ENCODE measurements around the gene LIPC. TPM values are rescaled to one million over a fixed set of nuclear protein-coding genes. Genes with fewer than 3 reads are reported as not detected.

LIPC gene
- total and polyA plus RNA-seq, 10 of the 15 experiments (the other 5 are each of a cell fraction or from before 2014, with no cell fraction given), result 0.06 to 0.31 (median 0.16) TPM; not detected in 1

GRCh38 chr15:58530056-58530590 lies 98.3 kb downstream of the LIPC start:
- ChIA-PET CTCF (no interaction called here), POLR2A (no interaction called here), RAD21 (ENCODE audit: unreplicated experiment) (no interaction called here), SMC1A (ENCODE audit: uncharacterized antibody, unreplicated experiment) (interaction anchor here (1.1 to 1.5 kb wide), 2 partner anchors 9 to 15 kb away, joined by 3 read pairs; no protein-coding TSS in a partner anchor)
- Histone ChIP-seq H4K20me1 (ENCODE audit: control insufficient read depth, insufficient read depth) (no peaks in the 10 kb centered on the region), H2AFZ (ENCODE audit: control insufficient read depth, low read depth, low read length) (no peak overlapping the region), H3K9ac (ENCODE audit: control insufficient read depth, insufficient read depth, low read length) (no peak overlapping the region), H3K27ac (ENCODE audit: control insufficient read depth, insufficient read depth) (no peak overlapping the region), H3K27me3 (replicated peaks in 1 of 2; ENCODE audit: control insufficient read depth in 2 of 2, insufficient read depth in 2 of 2, low read length in 1 of 2) (no peaks in the 10 kb centered on the region), H3K9me3 (replicated peaks; ENCODE audit: control insufficient read depth, insufficient read depth, low read length) (no peaks in the 10 kb centered on the region), H3K36me3 (ENCODE audit: control insufficient read depth in 2 of 2, insufficient read depth in 2 of 2, low read length in 1 of 2) (no peaks in the 10 kb centered on the region), H3K4me2 (ENCODE audit: control insufficient read depth, insufficient read depth) (no peak overlapping the region), H3K79me2 (ENCODE audit: control insufficient read depth, insufficient read depth, low read length) (no peaks in the 10 kb centered on the region), H3K4me1 (ENCODE audit: control insufficient read depth, insufficient read depth, low read length) (no peaks in the 10 kb centered on the region), H3K4me3 (no peak overlapping the region)
- BruUV-seq (replicated peaks), result no TSS peak
- ATAC-seq (no peak), FAIRE-seq (no peak), DNase-seq (ENCODE audit: low read depth, low spot score) (no peak)
- in situ Hi-C loops (cut with MboI) (no loop called here), intact Hi-C loops (cut with micrococcal nuclease; ENCODE audit: unreplicated experiment) (no loop called here)
- TF ChIP-seq MTA2 (IDR thresholded peaks at IDR 0.05; ENCODE audit: low read depth) (no peak), SREBF2 (IDR thresholded peaks at IDR 0.05; ENCODE audit: low read length) (no peak), ZBTB33 (IDR thresholded peaks at IDR 0.05) (no peak), PAX8 (IDR thresholded peaks at IDR 0.05) (no peak), ZNF622 (IDR thresholded peaks at IDR 0.05) (no peak), RFX5 (IDR thresholded peaks at IDR 0.05; ENCODE audit: low read depth, low read length) (no peak)
- WGBS (ENCODE audit: insufficient coverage, insufficient replicate concordance, low lambda C conversion rate, missing lambda C conversion rate), result 60% methylated on average over 7 of the region's 7 CpGs

- 53% methylated on average over 3 of the region's 3 CpGs for WGBS (ENCODE audit: insufficient coverage, insufficient replicate concordance, low lambda C conversion rate, missing lambda C conversion rate)
- POLR2A ChIA-PET, result no interaction called here
- Histone ChIP-seq H3K9ac (ENCODE audit: control insufficient read depth, insufficient read depth, low read length) (no peak overlapping the region), H3K4me1 (ENCODE audit: control insufficient read depth, insufficient read depth, low read length) (no peaks in the 10 kb centered on the region), H3K4me2 (ENCODE audit: control insufficient read depth, insufficient read depth) (no peak overlapping the region), H3K27me3 (replicated peaks in 1 of 2; ENCODE audit: control insufficient read depth in 2 of 2, insufficient read depth in 2 of 2, low read length in 1 of 2) (no peaks in the 10 kb centered on the region), H3K27ac (ENCODE audit: control insufficient read depth, insufficient read depth) (no peak overlapping the region), H3K36me3 (ENCODE audit: control insufficient read depth in 2 of 2, insufficient read depth in 2 of 2, low read length in 1 of 2) (no peaks in the 10 kb centered on the region), H2AFZ (ENCODE audit: control insufficient read depth, low read depth, low read length) (no peak overlapping the region), H3K79me2 (ENCODE audit: control insufficient read depth, insufficient read depth, low read length) (no peaks in the 10 kb centered on the region), H3K9me3 (replicated peaks; ENCODE audit: control insufficient read depth, insufficient read depth, low read length) (no peaks in the 10 kb centered on the region), H4K20me1 (ENCODE audit: control insufficient read depth, insufficient read depth) (no peaks in the 10 kb centered on the region), H3K4me3 (no peak overlapping the region)
- SMC1A ChIA-PET (ENCODE audit: uncharacterized antibody, unreplicated experiment), result interaction anchor here (0.7 to 1.2 kb wide), 5 partner anchors 9 to 103 kb away, joined by 3 to 5 read pairs (median 4); no protein-coding TSS in a partner anchor
- CTCF ChIA-PET, result interaction anchor here (1.4 kb wide), 1 partner anchor 8 kb away, joined by 3 read pairs; no protein-coding TSS in a partner anchor
- intact Hi-C loops (cut with micrococcal nuclease; ENCODE audit: unreplicated experiment), result no loop called here
- in situ Hi-C loops (cut with MboI), result no loop called here
- BruUV-seq (replicated peaks), result no TSS peak
- DNase-seq (ENCODE audit: low read depth, low spot score) (no peak), ATAC-seq (no peak), FAIRE-seq (no peak)
- RAD21 ChIA-PET (ENCODE audit: unreplicated experiment), result interaction anchor here (0.6 kb wide), 1 partner anchor 195 kb away, joined by 4 read pairs; no protein-coding TSS in a partner anchor
- TF ChIP-seq ZZZ3 (IDR thresholded peaks at IDR 0.05; ENCODE audit: control insufficient read depth, insufficient read length, low read depth) (no peak), ZNF24 (IDR thresholded peaks at IDR 0.05) (no peak), ATF2 (IDR thresholded peaks at IDR 0.05; ENCODE audit: low read length) (no peak), CEBPZ (IDR thresholded peaks at IDR 0.05; ENCODE audit: low read depth, low read length) (no peak)
Observed at GRCh38 chr15:58532126-58532525, 100.3 kb downstream of the LIPC start.

Measured in GM12878 (cell line).